ENCODE data around the gene TMEM259.

Gene TMEM259

DNA sequence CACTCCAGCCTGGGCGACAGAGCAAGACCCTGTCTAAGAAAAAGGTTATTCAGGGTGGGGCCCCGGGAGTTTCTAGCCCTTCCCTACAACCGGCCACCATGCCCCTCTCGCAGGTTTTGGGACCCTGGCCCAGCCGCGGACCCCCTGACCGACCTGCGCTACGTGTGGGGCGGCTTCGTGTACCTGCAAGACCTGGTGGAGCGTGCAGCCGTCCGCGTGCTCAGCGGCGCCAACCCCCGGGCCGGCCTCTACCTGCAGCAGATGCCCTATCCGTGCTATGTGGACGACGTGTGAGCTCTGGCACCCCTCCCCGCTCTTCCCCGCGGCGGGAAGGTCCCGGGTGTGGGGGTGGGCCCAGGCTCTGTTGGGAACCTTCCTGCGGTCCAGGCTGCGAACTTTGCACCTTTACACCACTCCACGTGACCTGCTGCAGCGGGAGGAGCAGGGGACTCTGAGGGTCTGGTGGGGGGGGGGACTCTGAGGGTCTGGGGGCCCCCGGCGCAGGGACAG lies 25.2 kb upstream of the TMEM259 start:
- in situ Hi-C loops (cut with MboI; ENCODE audit: low pct_unique_long_range_greater_than_20kb, low sequenced_read_pairs, unreplicated experiment): no loop called here
- no peak for DNase-seq (ENCODE audit: low spot score)
- TF ChIP-seq, protein P1, sequence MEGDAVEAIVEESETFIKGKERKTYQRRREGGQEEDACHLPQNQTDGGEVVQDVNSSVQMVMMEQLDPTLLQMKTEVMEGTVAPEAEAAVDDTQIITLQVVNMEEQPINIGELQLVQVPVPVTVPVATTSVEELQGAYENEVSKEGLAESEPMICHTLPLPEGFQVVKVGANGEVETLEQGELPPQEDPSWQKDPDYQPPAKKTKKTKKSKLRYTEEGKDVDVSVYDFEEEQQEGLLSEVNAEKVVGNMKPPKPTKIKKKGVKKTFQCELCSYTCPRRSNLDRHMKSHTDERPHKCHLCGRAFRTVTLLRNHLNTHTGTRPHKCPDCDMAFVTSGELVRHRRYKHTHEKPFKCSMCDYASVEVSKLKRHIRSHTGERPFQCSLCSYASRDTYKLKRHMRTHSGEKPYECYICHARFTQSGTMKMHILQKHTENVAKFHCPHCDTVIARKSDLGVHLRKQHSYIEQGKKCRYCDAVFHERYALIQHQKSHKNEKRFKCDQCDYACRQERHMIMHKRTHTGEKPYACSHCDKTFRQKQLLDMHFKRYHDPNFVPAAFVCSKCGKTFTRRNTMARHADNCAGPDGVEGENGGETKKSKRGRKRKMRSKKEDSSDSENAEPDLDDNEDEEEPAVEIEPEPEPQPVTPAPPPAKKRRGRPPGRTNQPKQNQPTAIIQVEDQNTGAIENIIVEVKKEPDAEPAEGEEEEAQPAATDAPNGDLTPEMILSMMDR (IDR thresholded peaks at IDR 0.05; ENCODE audit: extremely low read depth, insufficient read depth, missing control alignments): no peak

DNA sequence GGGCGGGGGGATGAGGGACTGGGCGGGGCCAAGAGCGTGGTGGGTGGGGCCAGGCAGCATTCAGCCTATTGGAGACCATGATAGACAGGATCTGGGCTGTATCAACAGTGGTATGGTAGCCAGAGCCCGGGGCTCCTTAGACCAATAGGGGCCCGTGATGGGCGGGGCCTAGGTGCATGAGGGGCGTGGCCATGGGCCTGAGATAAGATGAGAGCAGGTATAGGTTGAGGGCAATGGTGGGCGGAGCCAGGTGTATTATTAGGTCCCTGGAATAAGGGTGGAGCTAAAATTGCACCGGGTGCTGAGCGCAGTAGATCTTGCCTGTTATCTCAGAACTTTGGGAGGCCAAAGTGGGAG lies 24.3 kb upstream of the TMEM259 start:
- TF ChIP-seq, protein P1 (IDR thresholded peaks at IDR 0.05; ENCODE audit: extremely low read depth, insufficient read depth, missing control alignments): no peak
- DNase-seq (ENCODE audit: low spot score): no peak
- in situ Hi-C loops (cut with MboI; ENCODE audit: low pct_unique_long_range_greater_than_20kb, low sequenced_read_pairs, unreplicated experiment): no loop called here

DNA sequence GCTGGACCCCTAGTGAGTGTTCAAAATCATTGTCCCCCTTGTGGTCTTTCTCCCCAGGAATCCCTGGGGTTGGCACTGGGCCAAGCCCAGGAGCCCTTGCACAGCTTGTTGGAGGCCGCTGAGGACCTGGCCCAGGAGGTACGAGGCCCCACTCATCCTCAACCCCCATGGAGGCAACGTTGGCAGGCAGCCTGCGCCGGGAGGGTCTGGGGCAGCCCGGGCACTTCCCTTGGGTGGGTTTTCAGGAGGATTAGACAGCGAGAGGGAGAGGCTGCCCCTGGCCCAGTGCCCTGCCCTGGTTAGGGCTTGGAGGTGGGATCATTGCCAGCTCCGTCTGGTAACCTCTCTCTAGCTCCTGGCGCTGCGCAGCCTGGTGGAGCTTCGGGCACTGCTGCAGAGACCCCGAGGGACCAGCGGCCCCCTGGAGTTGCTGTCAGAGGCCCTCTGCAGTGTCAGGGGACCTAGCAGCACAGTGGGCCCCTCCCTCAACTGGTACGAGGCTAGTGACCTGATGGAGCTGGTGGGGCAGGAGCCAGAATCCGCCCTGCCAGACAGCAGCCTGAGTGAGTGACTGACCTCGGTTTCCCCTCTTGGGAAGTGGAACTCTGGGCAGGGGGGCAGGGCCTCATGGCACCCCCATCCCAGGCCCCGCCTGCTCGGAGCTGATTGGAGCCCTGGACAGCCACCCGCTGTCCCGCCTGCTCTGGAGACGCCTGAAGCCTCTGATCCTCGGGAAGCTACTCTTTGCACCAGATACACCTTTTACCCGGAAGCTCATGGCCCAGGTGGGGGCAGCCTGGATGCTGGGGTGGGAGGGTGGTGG lies 22.0 kb upstream of the TMEM259 start:
- DNase-seq (ENCODE audit: low spot score): no peak
- TF ChIP-seq, protein P1 (IDR thresholded peaks at IDR 0.05; ENCODE audit: extremely low read depth, insufficient read depth, missing control alignments): no peak
- in situ Hi-C loops (cut with MboI; ENCODE audit: low pct_unique_long_range_greater_than_20kb, low sequenced_read_pairs, unreplicated experiment): no loop called here

DNA sequence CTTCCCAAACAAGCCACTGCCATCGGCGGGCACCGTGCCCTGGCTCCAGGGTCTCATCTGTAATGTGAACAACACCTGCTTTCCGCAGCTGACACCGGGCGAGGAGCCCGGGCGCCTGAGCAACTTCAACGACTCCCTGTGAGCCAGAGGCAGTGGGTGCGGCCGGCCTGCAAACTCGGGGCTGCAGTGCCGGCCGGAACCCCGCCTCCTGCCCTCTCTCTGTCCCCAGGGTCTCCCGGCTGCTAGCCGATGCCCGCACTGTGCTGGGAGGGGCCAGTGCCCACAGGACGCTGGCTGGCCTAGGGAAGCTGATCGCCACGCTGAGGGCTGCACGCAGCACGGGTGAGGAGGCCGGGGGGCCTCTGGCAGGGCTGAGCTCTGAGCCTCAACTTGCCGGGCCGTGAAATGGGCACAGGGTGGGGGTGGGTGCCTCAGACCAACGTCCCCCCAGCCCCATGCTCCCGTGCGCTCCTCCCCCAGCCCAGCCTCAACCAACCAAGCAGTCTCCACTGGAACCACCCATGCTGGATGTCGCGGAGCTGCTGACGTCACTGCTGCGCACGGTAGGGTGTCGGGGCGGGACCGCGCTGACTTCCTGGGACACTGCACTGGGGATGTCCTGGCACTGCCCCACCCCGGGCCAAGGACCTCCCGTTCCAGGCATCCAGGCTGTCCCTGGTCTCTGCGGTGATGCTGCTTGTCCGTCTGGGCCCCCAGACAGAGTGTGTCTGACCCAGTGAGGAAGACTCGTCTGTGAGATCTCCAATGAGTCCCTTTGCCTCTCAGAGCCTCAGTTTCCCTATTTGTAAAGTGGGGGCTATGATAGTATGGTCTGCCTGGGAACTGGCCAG lies 21.1 kb upstream of the TMEM259 start:
- in situ Hi-C loops (cut with MboI; ENCODE audit: low pct_unique_long_range_greater_than_20kb, low sequenced_read_pairs, unreplicated experiment): no loop called here
- DNase-seq (ENCODE audit: low spot score): no peak
- TF ChIP-seq, protein P1 (IDR thresholded peaks at IDR 0.05; ENCODE audit: extremely low read depth, insufficient read depth, missing control alignments): no peak

DNA sequence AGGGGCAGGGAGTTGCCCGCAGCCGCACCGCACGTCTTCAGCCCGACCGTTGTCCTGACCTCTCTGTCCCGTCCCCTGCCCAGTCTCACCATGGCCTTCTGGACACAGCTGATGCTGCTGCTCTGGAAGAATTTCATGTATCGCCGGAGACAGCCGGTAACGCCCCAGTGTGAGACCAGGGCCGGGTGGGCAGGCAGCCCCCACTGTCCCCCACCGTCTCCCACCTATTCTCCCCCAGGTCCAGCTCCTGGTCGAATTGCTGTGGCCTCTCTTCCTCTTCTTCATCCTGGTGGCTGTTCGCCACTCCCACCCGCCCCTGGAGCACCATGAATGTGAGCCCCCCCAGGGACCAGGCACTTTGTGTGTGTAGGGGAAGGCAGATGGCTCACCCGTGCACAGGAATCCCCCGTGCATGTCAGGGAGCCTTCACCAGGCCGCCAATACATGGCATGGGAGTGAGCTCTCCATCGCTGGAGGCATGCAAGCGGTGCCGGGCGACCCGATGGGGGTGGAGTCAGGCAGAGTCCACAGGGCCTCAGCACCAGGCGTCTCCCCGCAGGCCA lies 20.4 kb upstream of the TMEM259 start:
- TF ChIP-seq, protein P1 (IDR thresholded peaks at IDR 0.05; ENCODE audit: extremely low read depth, insufficient read depth, missing control alignments): no peak
- no peak for DNase-seq (ENCODE audit: low spot score)
- in situ Hi-C loops (cut with MboI; ENCODE audit: low pct_unique_long_range_greater_than_20kb, low sequenced_read_pairs, unreplicated experiment): no loop called here

DNA sequence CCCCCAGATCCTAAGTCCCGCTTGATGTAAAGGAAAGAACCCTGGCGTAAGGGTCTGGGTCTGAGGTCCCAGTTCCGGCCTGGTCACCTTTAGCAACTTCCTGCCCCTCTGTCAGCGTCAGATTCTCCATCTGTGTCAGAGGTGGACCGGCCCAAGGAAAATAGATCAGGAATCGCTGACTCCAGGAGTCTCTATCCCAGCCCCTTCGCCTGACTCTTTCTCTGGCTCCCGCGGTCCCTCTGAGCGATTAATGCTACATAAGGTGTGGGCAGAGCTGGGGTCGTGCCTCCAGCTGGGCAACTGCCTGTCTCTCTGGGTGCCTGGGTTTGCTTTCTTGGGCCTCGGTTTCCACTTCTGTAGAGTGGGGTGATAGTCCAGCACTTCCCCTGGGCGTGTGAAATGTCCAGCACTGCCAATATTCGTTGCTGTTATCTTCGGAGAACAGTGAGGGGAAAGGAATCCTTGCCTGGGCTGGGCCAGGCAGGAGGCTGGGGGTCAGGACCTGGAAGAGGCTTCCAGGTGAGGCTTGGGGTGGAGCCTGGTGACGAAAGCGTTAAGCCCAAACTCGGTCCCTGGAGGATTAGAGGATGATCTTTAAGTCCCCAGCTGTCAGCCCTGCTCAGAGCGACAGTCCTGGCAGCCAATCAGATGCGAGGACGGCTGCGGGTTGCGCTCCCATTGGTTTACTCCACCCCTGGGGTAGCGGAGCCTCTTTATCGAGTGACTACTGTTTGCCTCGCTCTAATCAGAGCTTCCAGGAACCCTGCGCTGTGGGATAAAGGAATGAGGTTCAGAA lies 19.8 kb upstream of the TMEM259 start:
- in situ Hi-C loops (cut with MboI; ENCODE audit: low pct_unique_long_range_greater_than_20kb, low sequenced_read_pairs, unreplicated experiment): no loop called here
- peak; percentile 99 for DNase-seq (ENCODE audit: low spot score)
- TF ChIP-seq, protein P1 (IDR thresholded peaks at IDR 0.05; ENCODE audit: extremely low read depth, insufficient read depth, missing control alignments): no peak
